Measurements from ENCODE around the gene RABGAP1. TPM values are rescaled to one million over a fixed set of nuclear protein-coding genes. Genes with fewer than 3 reads are reported as not detected.

Gene RABGAP1
- total RNA-seq, 3 donors from 2014 or later (not counting 1 experiment from before 2014, with no cell fraction given) = 37.4 to 49.2 (median 43.0) TPM

DNA sequence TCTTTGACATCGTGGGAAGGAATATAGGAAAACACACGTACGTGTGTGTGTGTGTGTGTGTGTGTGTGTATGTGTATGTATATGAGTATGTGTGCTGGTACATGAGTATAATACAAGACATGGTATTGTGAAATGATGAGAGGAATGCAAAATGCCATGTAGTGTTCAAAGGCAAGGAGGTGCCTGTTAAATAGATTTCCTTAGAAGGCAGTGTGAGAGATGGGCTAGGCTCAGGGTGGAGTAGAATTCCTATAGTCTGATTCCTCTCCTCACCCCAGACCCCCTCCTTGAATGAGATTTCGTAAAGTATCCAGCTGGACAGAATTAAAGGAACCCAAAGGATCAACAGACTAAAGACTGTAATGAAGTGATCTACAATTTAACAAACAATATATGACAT lies 103.8 kb downstream of the RABGAP1 start:
- Mint-ChIP-seq H3K27me3 (ENCODE audit: low read depth in 2 of 2) (no peaks in the 10 kb centered on the region), H3K4me3 (no peak overlapping the region), H3K9me3 (peaks cover 0 to 5% of the 10 kb centered on the region in 2 donors), H3K36me3 (peaks cover 15% of the 10 kb centered on the region), H3K4me1 (no peaks in the 10 kb centered on the region), H3K27ac (no peak overlapping the region)
- 85% methylated on average over 3 of the region's 4 CpGs for WGBS (ENCODE audit: insufficient coverage)
- Histone ChIP-seq H3K4me1 (ENCODE audit: control insufficient read depth, insufficient read depth, low read length) (no peaks in the 10 kb centered on the region), H3K36me3 (ENCODE audit: control insufficient read depth, insufficient read depth, low read length) (peaks cover 4% of the 10 kb centered on the region), H3K9me3 (ENCODE audit: control insufficient read depth, insufficient read depth, low read length) (no peaks in the 10 kb centered on the region), H3K4me3 (ENCODE audit: low read length) (no peak overlapping the region), H3K27me3 (ENCODE audit: control insufficient read depth, insufficient read depth, low read length) (no peaks in the 10 kb centered on the region), H3K27ac (ENCODE audit: low read length) (no peak overlapping the region)
- intact Hi-C loops (cut with micrococcal nuclease) = no loop called here
- TF ChIP-seq, protein P1, sequence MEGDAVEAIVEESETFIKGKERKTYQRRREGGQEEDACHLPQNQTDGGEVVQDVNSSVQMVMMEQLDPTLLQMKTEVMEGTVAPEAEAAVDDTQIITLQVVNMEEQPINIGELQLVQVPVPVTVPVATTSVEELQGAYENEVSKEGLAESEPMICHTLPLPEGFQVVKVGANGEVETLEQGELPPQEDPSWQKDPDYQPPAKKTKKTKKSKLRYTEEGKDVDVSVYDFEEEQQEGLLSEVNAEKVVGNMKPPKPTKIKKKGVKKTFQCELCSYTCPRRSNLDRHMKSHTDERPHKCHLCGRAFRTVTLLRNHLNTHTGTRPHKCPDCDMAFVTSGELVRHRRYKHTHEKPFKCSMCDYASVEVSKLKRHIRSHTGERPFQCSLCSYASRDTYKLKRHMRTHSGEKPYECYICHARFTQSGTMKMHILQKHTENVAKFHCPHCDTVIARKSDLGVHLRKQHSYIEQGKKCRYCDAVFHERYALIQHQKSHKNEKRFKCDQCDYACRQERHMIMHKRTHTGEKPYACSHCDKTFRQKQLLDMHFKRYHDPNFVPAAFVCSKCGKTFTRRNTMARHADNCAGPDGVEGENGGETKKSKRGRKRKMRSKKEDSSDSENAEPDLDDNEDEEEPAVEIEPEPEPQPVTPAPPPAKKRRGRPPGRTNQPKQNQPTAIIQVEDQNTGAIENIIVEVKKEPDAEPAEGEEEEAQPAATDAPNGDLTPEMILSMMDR (IDR thresholded peaks at IDR 0.05) = no peak
- no peak for DNase-seq
- ATAC-seq = no peak

GRCh38 chr9:123046406-123047195 lies 105.8 kb downstream of the RABGAP1 start:
- Histone ChIP-seq H3K27me3 (ENCODE audit: control insufficient read depth, insufficient read depth, low read length) (no peaks in the 10 kb centered on the region), H3K4me3 (ENCODE audit: low read length) (no peak overlapping the region), H3K9me3 (ENCODE audit: control insufficient read depth, insufficient read depth, low read length) (no peaks in the 10 kb centered on the region), H3K4me1 (ENCODE audit: control insufficient read depth, insufficient read depth, low read length) (no peaks in the 10 kb centered on the region), H3K36me3 (ENCODE audit: control insufficient read depth, insufficient read depth, low read length) (peaks cover 4% of the 10 kb centered on the region), H3K27ac (ENCODE audit: low read length) (no peak overlapping the region)
- no peaks in the 10 kb centered on the region for H3K4me1 Mint-ChIP-seq
- TF ChIP-seq, protein P1 (IDR thresholded peaks at IDR 0.05) = no peak
- DNase-seq (no peak), ATAC-seq (no peak)
- no peaks in the 10 kb centered on the region for H3K27me3 Mint-ChIP-seq (ENCODE audit: low read depth in 2 of 2)
- WGBS (ENCODE audit: insufficient coverage) = 75% methylated on average over 2 of the region's 3 CpGs
- intact Hi-C loops (cut with micrococcal nuclease) = no loop called here
- peaks cover 15% of the 10 kb centered on the region for H3K36me3 Mint-ChIP-seq
- H3K9me3 Mint-ChIP-seq = peaks cover 0 to 5% of the 10 kb centered on the region in 2 donors
- no peak overlapping the region for H3K27ac Mint-ChIP-seq
- H3K4me3 Mint-ChIP-seq = no peak overlapping the region

- intact Hi-C loops (cut with micrococcal nuclease) = no loop called here
- no peaks in the 10 kb centered on the region for H3K27me3 ChIP-seq (ENCODE audit: control insufficient read depth, insufficient read depth, low read length)
- no peak overlapping the region for H3K4me3 ChIP-seq (ENCODE audit: low read length)
- H3K27ac Mint-ChIP-seq = no peak overlapping the region
- TF ChIP-seq, protein P1 (IDR thresholded peaks at IDR 0.05) = no peak
- no peaks in the 10 kb centered on the region for H3K27me3 Mint-ChIP-seq (ENCODE audit: low read depth in 2 of 2)
- peaks cover 0 to 3% of the 10 kb centered on the region in 2 donors for H3K4me1 Mint-ChIP-seq
- no peaks in the 10 kb centered on the region for H3K4me1 ChIP-seq (ENCODE audit: control insufficient read depth, insufficient read depth, low read length)
- H3K9me3 Mint-ChIP-seq = no peaks in the 10 kb centered on the region
- no peaks in the 10 kb centered on the region for H3K9me3 ChIP-seq (ENCODE audit: control insufficient read depth, insufficient read depth, low read length)
- peaks cover 2% of the 10 kb centered on the region for H3K36me3 ChIP-seq (ENCODE audit: control insufficient read depth, insufficient read depth, low read length)
- no peak for DNase-seq
- ATAC-seq = no peak
- H3K27ac ChIP-seq (ENCODE audit: low read length) = no peak overlapping the region
- 24% methylated on average over 1 of the region's 2 CpGs for WGBS (ENCODE audit: insufficient coverage)
- no peak overlapping the region for H3K4me3 Mint-ChIP-seq
- H3K36me3 Mint-ChIP-seq = no peaks in the 10 kb centered on the region
These were observed 107.9 kb downstream of the RABGAP1 start for GRCh38 chr9:123048748-123049147.
